ENCODE data around the gene PHEX.

PHEX gene

GRCh38 chrX:22192419-22193060 lies 160.4 kb downstream of the PHEX start:
- peak overlapping the region; percentile 13 for H3K4me3 Mint-ChIP-seq
- no peaks in the 10 kb centered on the region for H3K9me3 Mint-ChIP-seq
- H3K4me1 Mint-ChIP-seq = peaks cover 6% of the 10 kb centered on the region
- ATAC-seq = peak; percentile 58
- H3K36me3 Mint-ChIP-seq = no peaks in the 10 kb centered on the region
- peak overlapping the region; percentile 18 for H3K27ac Mint-ChIP-seq
- DNase-seq (ENCODE audit: low spot score in 2 of 2) = peak; percentile 18 to 55

GRCh38 chrX:22193851-22194659 lies 161.9 kb downstream of the PHEX start:
- H3K9me3 Mint-ChIP-seq = peaks cover 3% of the 10 kb centered on the region
- no peak for DNase-seq (ENCODE audit: low spot score in 2 of 2)
- peaks cover 6% of the 10 kb centered on the region for H3K4me1 Mint-ChIP-seq
- no peak overlapping the region for H3K4me3 Mint-ChIP-seq
- no peaks in the 10 kb centered on the region for H3K36me3 Mint-ChIP-seq
- no peak for ATAC-seq
- H3K27ac Mint-ChIP-seq = no peak overlapping the region

- H3K36me3 Mint-ChIP-seq = no peaks in the 10 kb centered on the region
- ATAC-seq (no peak), DNase-seq (ENCODE audit: low spot score in 2 of 2) (no peak)
- no peak overlapping the region for H3K27ac Mint-ChIP-seq
- H3K9me3 Mint-ChIP-seq = peaks cover 3% of the 10 kb centered on the region
- no peak overlapping the region for H3K4me3 Mint-ChIP-seq
- H3K4me1 Mint-ChIP-seq = peaks cover 6% of the 10 kb centered on the region
Observed at GRCh38 chrX:22194660-22194945, 162.5 kb downstream of the PHEX start.

GRCh38 chrX:22196149-22196548 lies 164.0 kb downstream of the PHEX start:
- ATAC-seq (no peak), DNase-seq (ENCODE audit: low spot score in 2 of 2) (no peak)
- no peaks in the 10 kb centered on the region for H3K36me3 Mint-ChIP-seq
- H3K4me1 Mint-ChIP-seq = peaks cover 6% of the 10 kb centered on the region
- no peak overlapping the region for H3K4me3 Mint-ChIP-seq
- peaks cover 3% of the 10 kb centered on the region for H3K9me3 Mint-ChIP-seq
- no peak overlapping the region for H3K27ac Mint-ChIP-seq

- H3K4me1 Mint-ChIP-seq = no peaks in the 10 kb centered on the region
- H3K4me3 Mint-ChIP-seq = no peak overlapping the region
- DNase-seq (ENCODE audit: low spot score in 2 of 2) = no peak
- peaks cover 3% of the 10 kb centered on the region for H3K9me3 Mint-ChIP-seq
- no peaks in the 10 kb centered on the region for H3K36me3 Mint-ChIP-seq
- H3K27ac Mint-ChIP-seq = no peak overlapping the region
- ATAC-seq = no peak
Observed at GRCh38 chrX:22202251-22202650, 170.1 kb downstream of the PHEX start.

GRCh38 chrX:22203186-22203585 lies 171.1 kb downstream of the PHEX start:
- H3K27ac Mint-ChIP-seq = no peak overlapping the region
- no peaks in the 10 kb centered on the region for H3K36me3 Mint-ChIP-seq
- ATAC-seq = no peak
- H3K9me3 Mint-ChIP-seq = peaks cover 3% of the 10 kb centered on the region
- no peak for DNase-seq (ENCODE audit: low spot score in 2 of 2)
- no peaks in the 10 kb centered on the region for H3K4me1 Mint-ChIP-seq
- H3K4me3 Mint-ChIP-seq = no peak overlapping the region

GRCh38 chrX:22206781-22207180 lies 174.7 kb downstream of the PHEX start:
- Mint-ChIP-seq H3K4me3 (no peak overlapping the region), H3K9me3 (no peaks in the 10 kb centered on the region), H3K36me3 (no peaks in the 10 kb centered on the region), H3K27ac (no peak overlapping the region), H3K4me1 (no peaks in the 10 kb centered on the region)
- DNase-seq (ENCODE audit: low spot score in 2 of 2) (no peak), ATAC-seq (no peak)

GRCh38 chrX:22220941-22221340 lies 188.8 kb downstream of the PHEX start:
- DNase-seq (ENCODE audit: low spot score in 2 of 2) = no peak
- Mint-ChIP-seq H3K4me3 (no peak overlapping the region), H3K27ac (no peak overlapping the region), H3K9me3 (no peaks in the 10 kb centered on the region), H3K4me1 (no peaks in the 10 kb centered on the region), H3K36me3 (no peaks in the 10 kb centered on the region)
- no peak for ATAC-seq

GRCh38 chrX:22234380-22234779 lies 202.3 kb downstream of the PHEX start:
- Mint-ChIP-seq H3K4me3 (no peak overlapping the region), H3K9me3 (peaks cover 3% of the 10 kb centered on the region), H3K36me3 (no peaks in the 10 kb centered on the region), H3K27ac (no peak overlapping the region), H3K4me1 (no peaks in the 10 kb centered on the region)
- ATAC-seq (no peak), DNase-seq (ENCODE audit: low spot score in 2 of 2) (no peak)

- Mint-ChIP-seq H3K36me3 (no peaks in the 10 kb centered on the region), H3K4me3 (no peak overlapping the region), H3K9me3 (no peaks in the 10 kb centered on the region), H3K4me1 (no peaks in the 10 kb centered on the region), H3K27ac (no peak overlapping the region)
- no peak for ATAC-seq
- no peak for DNase-seq (ENCODE audit: low spot score in 2 of 2)
Observed at GRCh38 chrX:22237479-22237878, 205.4 kb downstream of the PHEX start.

- ATAC-seq (no peak), DNase-seq (ENCODE audit: low spot score in 2 of 2) (no peak)
- no peaks in the 10 kb centered on the region for H3K4me1 Mint-ChIP-seq
- no peaks in the 10 kb centered on the region for H3K36me3 Mint-ChIP-seq
- no peaks in the 10 kb centered on the region for H3K9me3 Mint-ChIP-seq
- H3K27ac Mint-ChIP-seq = no peak overlapping the region
- H3K4me3 Mint-ChIP-seq = no peak overlapping the region
Observed at GRCh38 chrX:22246620-22247019, 214.5 kb downstream of the PHEX start.

- ATAC-seq = no peak
- Mint-ChIP-seq H3K9me3 (no peaks in the 10 kb centered on the region), H3K4me1 (no peaks in the 10 kb centered on the region), H3K27ac (no peak overlapping the region), H3K4me3 (no peak overlapping the region), H3K36me3 (no peaks in the 10 kb centered on the region)
- no peak for DNase-seq (ENCODE audit: low spot score in 2 of 2)
Observed at GRCh38 chrX:22247169-22247568, 215.0 kb downstream of the PHEX start.

GRCh38 chrX:22248401-22248800 lies 216.3 kb downstream of the PHEX start:
- DNase-seq (ENCODE audit: low spot score in 2 of 2) = no peak
- Mint-ChIP-seq H3K36me3 (no peaks in the 10 kb centered on the region), H3K27ac (no peak overlapping the region), H3K9me3 (no peaks in the 10 kb centered on the region), H3K4me3 (no peak overlapping the region), H3K4me1 (no peaks in the 10 kb centered on the region)
- ATAC-seq = no peak

- no peak overlapping the region for H3K4me3 Mint-ChIP-seq
- no peak for ATAC-seq
- H3K27ac Mint-ChIP-seq = no peak overlapping the region
- H3K9me3 Mint-ChIP-seq = no peaks in the 10 kb centered on the region
- DNase-seq (ENCODE audit: low spot score in 2 of 2) = no peak
- no peaks in the 10 kb centered on the region for H3K4me1 Mint-ChIP-seq
- H3K36me3 Mint-ChIP-seq = no peaks in the 10 kb centered on the region
Observed at GRCh38 chrX:22249371-22249770, 217.2 kb downstream of the PHEX start.

GRCh38 chrX:22268706-22269105 lies 236.6 kb downstream of the PHEX start:
- no peaks in the 10 kb centered on the region for H3K4me1 Mint-ChIP-seq
- no peak overlapping the region for H3K27ac Mint-ChIP-seq
- H3K36me3 Mint-ChIP-seq = no peaks in the 10 kb centered on the region
- no peak overlapping the region for H3K4me3 Mint-ChIP-seq
- no peak for DNase-seq (ENCODE audit: low spot score in 2 of 2)
- no peaks in the 10 kb centered on the region for H3K9me3 Mint-ChIP-seq
- ATAC-seq = no peak

- Mint-ChIP-seq H3K9me3 (peaks cover 2% of the 10 kb centered on the region), H3K27ac (no peak within 1 kb of the TSS), H3K4me3 (no peak within 1 kb of the TSS), H3K36me3 (no peaks in the 10 kb centered on the region), H3K4me1 (no peaks in the 10 kb centered on the region)
- ATAC-seq (no peak), DNase-seq (ENCODE audit: low spot score in 2 of 2) (no peak)
Observed at GRCh38 chrX:22272613-22273012, 240.5 kb downstream of the PHEX start, which contains the start of gene CBLL2. Gene CBLL2 (plus strand): TSS chrX:22272913. CDS start chrX:22272992, 79 bp downstream.
